ENCODE measurements around the gene NUDT22.

Gene NUDT22

GRCh38 chr11:64224151-64224890, 1.8 kb upstream of the NUDT22 start:
- no peak for TF ChIP-seq CSDC2 (CRISPR knock-in tag; IDR thresholded peaks at IDR 0.05)
- TF ChIP-seq SNAI2 (CRISPR knock-in tag; IDR thresholded peaks at IDR 0.05) = no peak
- no peak for TF ChIP-seq TOX (CRISPR knock-in tag; IDR thresholded peaks at IDR 0.05; ENCODE audit: borderline replicate concordance)
- no peak for TF ChIP-seq ZNF8 (CRISPR knock-in tag; IDR thresholded peaks at IDR 0.05)
- TF ChIP-seq ZFP3 (CRISPR knock-in tag; IDR thresholded peaks at IDR 0.05) = no peak
- TF ChIP-seq TSHZ2 (CRISPR knock-in tag; IDR thresholded peaks at IDR 0.05) = no peak
- TF ChIP-seq ESRRG (CRISPR knock-in tag; IDR thresholded peaks at IDR 0.05) = no peak
- no peak for ATAC-seq

GRCh38 chr11:64224891-64225607, 1.0 kb upstream of the NUDT22 start:
- no peak for TF ChIP-seq ZC3H10 (CRISPR knock-in tag; IDR thresholded peaks at IDR 0.05)
- TF ChIP-seq CSRNP3 (CRISPR knock-in tag; IDR thresholded peaks at IDR 0.05) = no peak
- TF ChIP-seq BACH2 (CRISPR knock-in tag; IDR thresholded peaks at IDR 0.05; ENCODE audit: borderline replicate concordance) = no peak
- no peak for TF ChIP-seq ARNTL (CRISPR knock-in tag; IDR thresholded peaks at IDR 0.05; ENCODE audit: borderline replicate concordance, low read depth)
- TF ChIP-seq PATZ1 (CRISPR knock-in tag; IDR thresholded peaks at IDR 0.05; ENCODE audit: borderline replicate concordance) = no peak
- no peak for TF ChIP-seq TCF4 (CRISPR knock-in tag; IDR thresholded peaks at IDR 0.05; ENCODE audit: borderline replicate concordance)
- no peak for TF ChIP-seq SNAI2 (CRISPR knock-in tag; IDR thresholded peaks at IDR 0.05)
- TF ChIP-seq ZNF565 (CRISPR knock-in tag; conservative IDR thresholded peaks at IDR 0.05; ENCODE audit: low read depth) = no peak
- TF ChIP-seq ESRRG (CRISPR knock-in tag; IDR thresholded peaks at IDR 0.05) = no peak
- no peak for TF ChIP-seq ZNF8 (CRISPR knock-in tag; IDR thresholded peaks at IDR 0.05)
- no peak for TF ChIP-seq CREB5 (CRISPR knock-in tag; IDR thresholded peaks at IDR 0.05; ENCODE audit: low read depth)
- TF ChIP-seq TSHZ2 (CRISPR knock-in tag; IDR thresholded peaks at IDR 0.05) = no peak
- no peak for TF ChIP-seq PPARA (CRISPR knock-in tag; IDR thresholded peaks at IDR 0.05; ENCODE audit: borderline replicate concordance)
- TF ChIP-seq ZFP30 (CRISPR knock-in tag; IDR thresholded peaks at IDR 0.05) = no peak
- TF ChIP-seq OSR1 (CRISPR knock-in tag; IDR thresholded peaks at IDR 0.05) = no peak
- no peak for TF ChIP-seq RARB (CRISPR knock-in tag; IDR thresholded peaks at IDR 0.05)
- no peak for TF ChIP-seq CSDC2 (CRISPR knock-in tag; IDR thresholded peaks at IDR 0.05)
- no peak for TF ChIP-seq ZFP3 (CRISPR knock-in tag; IDR thresholded peaks at IDR 0.05)
- no peak; the same call in 2 of the 3 replicates for ATAC-seq

All from SK-N-SH treated with all-trans-retinoic acid at 6 μM for 48 hours (cell line).